GDM1 (cell line): ENCODE results near the gene ZNF814.
A peak's percentile ranks its signal among the peaks of the same experiment; 100 is the strongest.
"Not testable (repeated sequence)": the region's sequence is repeated elsewhere in the genome, so short reads cannot be mapped to it uniquely, and the experiment has no call there.

Experiments used
- DNase-seq: peaks from one replicate; lab custom pipeline; 2025; lab: John Stamatoyannopoulos, UW

The ZNF814 gene

DNA sequence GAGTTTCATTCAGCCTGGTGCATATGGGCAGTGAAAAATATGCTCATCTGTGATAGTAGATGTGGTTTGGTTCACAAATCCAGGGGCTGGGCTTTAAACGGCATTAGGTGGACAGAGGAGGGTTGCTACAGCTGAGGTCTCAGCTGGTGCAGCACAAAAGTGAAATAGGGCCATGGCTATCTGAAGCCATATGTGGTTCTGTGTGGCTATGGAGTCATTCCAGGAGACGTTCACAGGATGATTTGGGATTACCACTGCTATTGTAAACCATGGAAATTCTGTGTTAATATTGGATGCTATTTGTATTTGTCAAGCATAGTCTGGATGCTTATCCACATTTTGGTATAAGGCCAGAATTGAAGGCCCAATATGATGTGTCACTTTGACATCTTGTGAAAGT lies 34.7 kb downstream of the ZNF814 start:
- not testable (repeated sequence) for DNase-seq

DNA sequence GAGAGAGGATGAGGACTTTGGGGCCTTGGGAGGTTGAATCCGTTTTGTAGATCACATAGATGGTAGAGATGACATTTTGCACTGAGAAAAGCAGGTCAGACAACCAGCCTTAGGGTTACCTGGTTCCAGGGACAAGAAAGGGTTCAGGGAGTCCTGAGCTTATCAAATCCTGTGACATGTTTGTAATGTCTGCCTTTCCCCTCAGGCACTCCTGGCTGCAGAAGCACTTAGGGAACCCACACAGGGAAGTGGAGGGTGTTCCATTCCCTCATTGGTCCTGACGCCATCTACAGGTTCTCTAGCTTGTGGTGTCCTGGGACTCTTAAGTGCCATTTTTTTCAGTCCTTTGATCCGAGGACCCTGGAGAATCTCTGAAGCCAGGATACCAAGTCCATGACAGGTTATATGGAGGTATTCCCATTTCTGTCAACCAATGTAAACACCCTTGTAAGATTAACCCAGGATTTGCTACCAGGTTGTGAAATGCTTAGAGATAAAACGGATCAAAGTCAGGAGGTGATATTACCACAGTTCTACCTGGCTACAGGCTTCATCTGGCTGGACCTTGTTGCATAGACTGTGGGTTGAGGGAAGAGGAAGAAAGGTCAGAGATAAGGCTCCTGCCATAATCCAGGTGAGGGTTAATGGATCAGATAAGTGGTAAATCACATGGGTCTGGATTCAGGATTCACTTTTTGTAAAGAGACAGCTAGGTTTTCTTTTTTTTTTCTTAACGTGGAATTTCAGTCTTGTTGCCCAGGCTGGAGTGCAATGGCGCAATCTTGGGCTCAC lies 36.8 kb downstream of the ZNF814 start:
- not testable (repeated sequence) for DNase-seq

- DNase-seq, result no peak
Observed at GRCh38 chr19:57850553-57851017, 38.3 kb downstream of the ZNF814 start.

DNA sequence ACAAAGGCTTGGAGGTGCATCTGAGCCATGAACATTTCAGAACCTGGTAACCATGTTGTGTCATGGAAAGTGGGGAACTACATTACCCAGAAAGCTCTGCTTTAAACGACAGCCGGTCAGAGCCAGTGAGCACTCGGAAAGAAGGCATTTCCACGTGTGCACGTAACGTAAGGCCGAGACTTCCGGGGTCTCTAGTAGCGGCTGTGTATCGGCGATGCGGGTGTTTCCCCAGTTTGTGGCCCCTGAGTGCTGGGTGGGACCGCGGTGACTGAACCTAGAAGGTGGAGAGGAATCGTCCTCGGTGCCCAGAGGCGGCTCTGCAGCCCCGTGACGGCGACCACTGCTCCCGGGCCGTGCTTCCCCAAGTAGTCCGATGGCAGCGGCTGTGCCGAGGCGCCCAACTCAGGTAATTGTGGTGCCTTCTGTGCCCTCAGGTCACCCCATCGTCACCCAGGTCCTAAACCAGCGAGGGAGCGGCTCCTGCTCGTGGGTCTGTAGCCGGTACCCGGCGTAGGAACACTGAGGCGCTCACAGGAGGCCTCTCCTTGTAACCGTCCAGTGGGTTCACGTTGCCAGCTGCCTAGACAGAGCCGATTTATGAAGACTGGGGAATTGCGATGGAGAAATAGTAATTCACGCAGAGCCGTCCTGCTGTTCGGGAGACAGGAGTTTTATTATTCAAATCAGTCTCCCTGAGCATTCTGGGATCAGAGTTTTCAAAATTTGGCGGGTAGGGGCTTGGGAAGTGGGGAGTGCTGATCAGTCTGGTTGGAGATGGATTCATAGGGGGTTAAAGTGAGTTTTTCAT lies 39.0 kb downstream of the ZNF814 start, which contains the start of gene ZNF587:
Gene ZNF587, plus strand, starts transcription at position 194 of the 808 bp plus-strand sequence. Its CDS starts 180 bp downstream, at position 374.
- peak; percentile 65 for DNase-seq

- DNase-seq, result not testable (repeated sequence)
Observed at GRCh38 chr19:57849162-57849665, 39.6 kb downstream of the ZNF814 start.

DNA sequence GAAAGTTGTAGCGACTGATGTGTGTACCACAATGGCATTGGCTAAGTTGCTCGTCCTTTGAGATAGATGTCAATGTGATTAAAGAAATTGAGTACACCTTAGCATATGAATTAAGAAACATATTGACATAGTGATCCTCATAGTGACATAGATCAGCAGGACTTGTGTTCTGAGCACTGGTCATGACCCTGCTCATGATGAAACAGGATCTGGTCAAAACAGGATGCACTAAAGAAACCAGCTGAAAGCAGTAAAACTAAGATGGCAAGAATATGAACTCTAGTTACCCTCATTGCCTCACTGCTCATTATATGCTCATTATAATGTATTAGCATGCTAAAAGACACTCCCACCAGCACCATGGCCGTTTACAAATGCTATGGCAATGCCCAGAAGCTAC lies 41.7 kb downstream of the ZNF814 start:
- not testable (repeated sequence) for DNase-seq

GRCh38 chr19:57841122-57841763 lies 47.6 kb downstream of the ZNF814 start:
- DNase-seq, result no peak

- DNase-seq, result not testable (repeated sequence)
Observed at GRCh38 chr19:57838622-57839191, 50.1 kb downstream of the ZNF814 start.

DNA sequence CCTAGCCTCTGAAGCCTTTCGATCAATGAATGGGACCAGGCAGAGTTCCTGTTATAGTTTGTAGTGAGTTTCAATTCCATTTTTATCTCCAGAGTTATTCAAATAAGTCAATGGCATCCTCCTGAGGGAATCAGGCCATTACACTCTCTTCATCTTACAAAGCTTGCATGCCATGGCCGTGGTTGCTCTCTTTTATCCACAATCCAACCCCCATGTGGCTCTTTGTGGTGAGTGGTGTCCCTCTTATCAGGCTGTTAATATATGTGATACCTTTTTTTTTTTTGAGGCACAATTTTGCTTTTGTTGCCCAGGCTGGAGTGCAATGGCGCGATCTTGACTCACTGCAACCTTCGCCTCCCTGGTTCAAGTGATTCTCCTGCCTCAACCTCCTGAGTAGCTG lies 51.8 kb downstream of the ZNF814 start:
- not testable (repeated sequence) for DNase-seq

DNA sequence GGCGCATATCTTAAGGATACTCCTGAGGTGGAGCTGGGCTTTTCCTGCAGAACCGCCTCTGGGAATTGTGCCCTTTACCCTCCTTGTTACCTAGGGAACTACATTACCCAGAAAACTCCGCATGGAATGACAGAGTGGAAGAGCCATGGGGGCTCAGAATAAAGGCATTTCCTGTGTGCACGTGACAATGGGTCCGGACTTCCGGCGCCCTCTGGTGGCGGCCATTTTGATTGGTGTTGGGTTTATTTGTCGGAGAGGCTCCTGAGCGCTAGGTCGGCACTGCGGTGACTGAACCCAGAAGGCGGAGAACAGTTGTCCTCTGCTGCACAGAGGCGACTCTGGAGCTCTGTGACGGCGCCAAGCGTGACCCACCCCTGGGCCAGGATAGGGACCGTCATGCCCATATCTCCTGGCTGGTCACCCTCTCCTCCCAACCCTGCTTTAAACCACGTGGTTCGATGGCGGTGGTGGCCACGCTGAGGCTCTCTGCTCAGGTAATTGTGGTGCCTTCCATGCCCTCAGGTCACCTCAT lies 58.7 kb downstream of the ZNF814 start, which contains the start of gene ZNF587B:
Gene ZNF587B, plus strand, starts transcription at position 229 of the 532 bp plus-strand sequence. Its CDS starts 230 bp downstream, at position 459.
- no peak for DNase-seq

GRCh38 chr19:57829316-57829715 lies 59.5 kb downstream of the ZNF814 start:
- DNase-seq, result no peak

DNA sequence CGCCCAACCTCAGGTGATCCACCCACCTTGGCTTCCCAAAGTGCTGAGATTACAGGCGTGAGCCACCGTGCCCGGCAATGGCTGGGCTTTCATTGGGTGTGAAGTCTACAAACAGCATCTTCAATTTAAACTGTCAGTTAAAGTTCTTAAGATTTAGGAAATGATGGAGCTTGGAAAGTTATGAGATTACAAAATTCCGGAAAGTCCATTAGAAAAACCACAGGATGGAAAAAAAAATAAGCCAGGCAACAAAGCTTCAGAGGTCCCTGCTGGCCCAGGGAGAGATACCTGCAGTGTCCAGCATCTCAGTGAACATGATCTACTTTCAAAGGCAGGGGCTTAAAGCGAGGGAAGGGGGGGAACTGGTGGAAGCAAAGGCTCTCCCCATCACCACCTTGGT lies 63.3 kb downstream of the ZNF814 start:
- DNase-seq, result no peak

GRCh38 chr19:57823608-57824007 lies 65.2 kb downstream of the ZNF814 start:
- DNase-seq, result not testable (repeated sequence)

DNA sequence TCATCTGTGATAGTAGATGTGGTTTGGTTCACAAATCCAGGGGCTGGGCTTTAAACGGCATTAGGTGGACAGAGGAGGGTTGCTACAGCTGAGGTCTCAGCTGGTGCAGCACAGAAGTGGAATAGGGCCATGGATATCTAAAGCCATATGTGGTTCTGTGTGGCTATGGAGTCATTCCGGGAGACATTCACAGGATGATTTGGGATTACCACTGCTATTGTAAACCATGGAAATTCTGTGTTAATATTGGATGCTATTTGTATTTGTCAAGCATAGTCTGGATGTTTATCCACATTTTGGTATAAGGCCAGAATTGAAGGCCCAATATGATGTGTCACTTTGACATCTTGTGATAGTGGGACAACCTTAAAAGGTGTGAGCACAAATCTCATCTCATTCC lies 65.7 kb downstream of the ZNF814 start:
- not testable (repeated sequence) for DNase-seq

DNA sequence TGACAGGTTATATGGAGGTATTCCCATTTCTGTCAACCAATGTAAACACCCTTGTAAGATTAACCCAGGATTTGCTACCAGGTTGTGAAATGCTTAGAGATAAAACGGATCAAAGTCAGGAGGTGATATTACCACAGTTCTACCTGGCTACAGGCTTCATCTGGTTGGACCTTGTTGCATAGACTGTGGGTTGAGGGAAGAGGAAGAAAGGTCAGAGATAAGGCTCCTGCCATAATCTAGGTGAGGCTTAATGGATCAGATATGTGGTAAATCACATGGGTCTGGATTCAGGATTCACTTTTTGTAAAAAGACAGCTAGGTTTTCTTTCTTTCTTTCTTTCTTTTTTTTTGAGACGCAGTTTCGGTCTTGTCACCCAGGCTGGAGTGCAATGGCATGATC lies 67.3 kb downstream of the ZNF814 start:
- not testable (repeated sequence) for DNase-seq

- DNase-seq, result not testable (repeated sequence)
Observed at GRCh38 chr19:57821095-57821494, 67.7 kb downstream of the ZNF814 start.

- DNase-seq, result no peak
Observed at GRCh38 chr19:57820599-57820998, 68.2 kb downstream of the ZNF814 start.

GRCh38 chr19:57819475-57820148 lies 69.2 kb downstream of the ZNF814 start:
- peak; percentile 76 for DNase-seq

DNA sequence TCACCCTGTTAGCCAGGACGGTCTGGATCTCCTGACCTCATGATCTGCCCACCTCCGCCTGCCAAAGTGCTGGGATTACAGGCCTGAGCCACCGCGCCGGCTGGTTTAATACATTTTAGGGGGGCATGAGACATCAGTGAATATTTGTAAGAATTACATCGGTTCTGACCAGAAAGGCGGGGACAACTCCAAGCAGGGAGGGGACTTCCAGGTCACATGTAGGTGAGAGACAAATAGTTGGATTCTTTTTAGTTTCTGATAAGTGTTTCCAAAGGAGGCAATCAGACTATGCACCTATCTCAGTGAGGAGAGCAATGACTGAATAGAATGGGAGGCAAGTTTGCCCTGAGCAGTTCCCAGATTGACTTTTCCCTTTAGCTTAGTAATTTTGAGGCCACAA lies 70.5 kb downstream of the ZNF814 start:
- DNase-seq, result no peak

DNA sequence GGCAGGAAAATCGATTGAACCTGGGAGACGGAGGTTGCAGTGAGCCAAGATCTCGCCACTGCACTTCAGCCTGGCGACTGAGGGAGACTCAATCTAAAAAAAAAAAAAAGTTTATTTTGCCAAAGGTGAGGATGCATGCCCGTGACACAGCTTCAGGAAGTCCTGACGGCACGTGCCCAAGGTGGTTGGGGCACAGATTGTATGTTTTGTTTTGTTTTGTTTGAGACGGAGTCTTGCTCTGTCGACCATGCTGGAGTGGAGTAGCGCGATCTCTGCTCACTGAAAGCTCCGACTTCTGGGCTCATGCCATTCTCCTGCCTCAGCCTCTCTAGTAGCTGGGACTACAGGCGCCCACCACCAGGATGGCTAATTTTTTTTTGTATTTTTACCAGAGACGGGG lies 70.9 kb downstream of the ZNF814 start:
- DNase-seq, result no peak

GRCh38 chr19:57816652-57817051 lies 72.2 kb downstream of the ZNF814 start:
- no peak for DNase-seq
